Rectal smooth muscle tissue (tissue), 1 donor: ENCODE results near the gene HOXC4.
"Not testable (repeated sequence)": the region's sequence is repeated elsewhere in the genome, so short reads cannot be mapped to it uniquely, and the experiment has no call there.

ENCODE experiments used
- H3K27ac ChIP-seq: one replicate; pipeline ENCODE4 v1.7.0; 2013; ENCODE audit warnings: low read depth, low read length, inconsistent platforms
- H3K27me3 ChIP-seq: one replicate; pipeline ENCODE4 v1.7.0; 2013; ENCODE audit warnings: low read length; ENCODE audit not compliant: control insufficient read depth, insufficient read depth
- H3K36me3 ChIP-seq: one replicate; pipeline ENCODE4 v1.7.0; 2013; ENCODE audit warnings: low read length; ENCODE audit not compliant: control insufficient read depth, insufficient read depth
- H3K4me1 ChIP-seq: one replicate; pipeline ENCODE4 v1.7.0; 2013; ENCODE audit warnings: low read length; ENCODE audit not compliant: control insufficient read depth, insufficient read depth
- H3K4me3 ChIP-seq: one replicate; pipeline ENCODE4 v1.7.0; 2013; ENCODE audit warnings: low read length
- H3K9ac ChIP-seq: one replicate; pipeline ENCODE4 v1.7.0; 2013; ENCODE audit warnings: low read length

The HOXC4 gene

DNA sequence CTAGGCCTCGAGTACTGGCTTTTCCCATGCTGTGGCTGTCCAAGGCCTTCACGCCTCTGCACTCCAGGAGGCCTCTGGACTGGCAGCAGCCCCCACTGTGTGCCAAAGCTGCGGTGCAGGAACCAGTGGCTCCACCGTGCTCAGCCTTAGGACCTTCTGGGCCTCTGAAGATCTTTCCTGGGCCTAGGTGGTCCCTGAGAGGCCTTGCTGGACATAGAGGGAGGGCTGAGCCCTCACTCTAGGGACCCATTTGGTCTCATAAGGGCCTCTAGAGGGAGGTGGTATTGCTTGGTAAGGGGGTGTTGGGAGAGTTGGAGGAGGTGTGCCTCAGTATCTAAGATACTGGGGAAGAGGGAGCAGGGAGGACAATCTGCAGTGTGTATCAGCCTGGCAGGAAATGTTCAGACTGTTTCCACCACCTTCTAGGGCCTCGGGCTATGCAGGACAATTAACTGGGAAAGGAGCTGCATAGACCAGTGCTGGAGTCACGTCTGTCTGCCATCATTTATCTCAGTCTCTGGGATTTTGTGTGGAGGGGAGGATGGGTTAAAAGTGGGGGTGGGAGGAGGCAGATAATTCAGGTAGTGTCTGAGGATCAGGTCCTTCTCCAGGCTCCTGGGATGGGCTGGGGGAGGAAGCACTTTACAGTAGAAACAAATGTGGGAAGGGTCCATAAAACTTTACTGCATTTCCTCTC lies 17.9 kb upstream of the HOXC4 start:
- Histone ChIP-seq H3K27me3 (peaks cover 42% of the 10 kb centered on the region), H3K9ac (no peak overlapping the region), H3K4me1 (no peaks in the 10 kb centered on the region), H3K27ac (no peak overlapping the region), H3K4me3 (no peak overlapping the region), H3K36me3 (no peaks in the 10 kb centered on the region)

DNA sequence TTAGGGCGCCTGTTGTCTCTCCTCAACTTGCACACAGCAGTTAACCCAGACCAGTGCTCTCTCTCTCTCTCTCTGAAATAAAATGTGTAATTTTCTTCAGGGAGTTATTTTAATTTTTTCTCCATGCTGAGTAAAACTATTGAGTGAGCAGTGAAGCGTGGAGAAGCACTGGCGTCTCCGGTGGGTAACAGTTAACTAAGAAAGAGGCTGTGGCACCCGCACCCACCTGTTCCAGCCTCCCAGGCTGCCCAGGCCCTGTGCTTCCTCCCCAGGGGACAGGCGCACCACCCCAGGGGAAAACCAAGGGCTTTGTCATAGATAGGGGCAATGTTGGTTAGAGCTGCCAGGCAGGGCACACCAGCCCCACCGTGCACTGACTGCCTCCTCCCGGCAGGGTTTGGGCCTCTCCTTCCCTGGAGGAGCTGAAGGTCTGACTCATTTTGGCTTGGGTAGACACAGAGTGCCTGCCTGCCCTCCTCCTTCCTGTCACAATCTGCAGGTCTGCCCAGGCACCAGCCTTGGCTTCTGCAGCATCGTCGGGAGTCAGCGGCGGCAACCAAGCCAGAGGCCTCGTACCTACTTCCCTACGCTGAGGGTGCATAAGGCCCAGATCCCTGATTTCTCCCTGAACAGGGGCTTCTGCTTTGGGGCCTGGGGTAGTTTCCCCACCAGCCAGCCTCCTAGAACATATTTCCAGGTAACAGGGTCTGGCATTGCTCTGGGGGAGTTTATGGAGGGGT lies 16.8 kb upstream of the HOXC4 start:
- peaks cover 35% of the 10 kb centered on the region for H3K27me3 ChIP-seq
- no peak overlapping the region for H3K4me3 ChIP-seq
- no peak overlapping the region for H3K9ac ChIP-seq
- H3K27ac ChIP-seq: no peak overlapping the region
- no peaks in the 10 kb centered on the region for H3K36me3 ChIP-seq
- H3K4me1 ChIP-seq: no peaks in the 10 kb centered on the region

DNA sequence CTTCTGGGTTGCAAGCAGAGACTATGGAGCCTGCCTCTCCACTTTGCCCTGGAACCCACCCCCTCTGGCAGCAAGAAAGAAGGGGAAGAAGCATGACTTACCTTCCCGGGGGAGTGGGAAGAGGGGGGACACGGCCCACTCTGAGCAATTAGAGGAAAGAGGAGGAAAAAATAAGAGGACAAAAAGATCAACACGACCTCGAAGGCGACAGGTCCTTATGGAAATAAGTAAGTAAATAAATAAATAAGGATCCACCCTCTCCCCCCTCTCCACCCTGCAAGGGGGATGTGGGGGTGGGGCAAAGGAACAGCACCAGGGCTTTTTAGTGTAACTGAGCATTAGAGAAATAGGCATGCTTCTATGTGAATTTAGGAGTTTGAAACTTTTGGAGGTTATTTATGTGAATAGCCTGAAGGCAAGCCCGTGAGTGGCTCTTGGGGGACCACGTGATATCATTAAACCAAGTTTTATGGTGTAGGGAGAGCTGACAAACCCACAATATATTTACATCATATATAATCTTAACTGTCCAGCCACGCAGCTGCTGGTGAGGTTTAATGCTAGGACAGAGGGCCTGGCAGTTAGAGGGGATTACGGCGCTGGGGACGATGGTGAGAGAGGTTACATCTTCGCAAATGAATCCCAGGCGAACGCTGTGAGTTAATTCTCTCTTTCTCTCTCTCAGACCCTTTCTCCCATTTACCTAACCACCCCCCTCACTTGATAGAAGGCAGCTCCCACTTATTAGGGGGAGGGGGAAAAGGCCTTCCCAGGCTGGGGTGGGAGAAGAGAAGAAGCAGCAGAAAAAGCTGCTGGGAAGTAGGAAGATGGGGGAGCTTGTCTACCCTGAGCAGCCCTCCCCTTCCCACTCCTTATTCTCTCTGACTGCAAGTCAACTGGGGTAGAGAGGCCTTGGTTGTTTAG lies 16.0 kb upstream of the HOXC4 start:
- H3K27ac ChIP-seq: no peak overlapping the region
- peaks cover 26% of the 10 kb centered on the region for H3K27me3 ChIP-seq
- no peaks in the 10 kb centered on the region for H3K4me1 ChIP-seq

DNA sequence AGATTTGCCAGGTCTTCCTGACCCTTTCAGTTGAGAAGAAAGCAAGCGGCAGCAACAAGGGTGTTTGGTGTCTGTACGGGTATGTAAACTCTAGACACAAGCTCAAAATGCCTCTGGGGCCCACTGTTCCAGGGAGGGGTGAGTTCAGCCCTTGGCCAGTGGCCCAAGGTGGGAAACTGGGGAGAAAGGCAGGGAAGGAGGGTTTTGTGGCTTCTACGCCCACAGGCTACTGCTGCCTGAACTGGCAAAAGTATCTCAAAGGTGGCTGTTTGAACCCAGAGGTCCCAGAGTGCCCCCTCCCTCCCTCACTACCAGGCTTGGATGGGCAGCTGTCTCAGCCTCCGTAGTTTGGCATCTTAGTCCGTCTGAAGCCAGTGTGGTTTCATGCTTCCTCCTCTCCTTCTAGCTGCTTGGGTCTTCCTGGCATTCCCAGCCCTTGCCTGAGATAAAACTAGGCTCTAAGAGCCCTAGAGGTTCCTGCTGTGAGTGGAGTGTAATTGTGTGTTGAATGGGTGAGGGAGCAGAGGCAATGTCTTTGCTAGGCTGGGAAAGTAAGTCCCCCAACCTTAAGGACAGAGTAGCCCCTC lies 15.3 kb upstream of the HOXC4 start:
- no peak overlapping the region for H3K9ac ChIP-seq
- no peaks in the 10 kb centered on the region for H3K36me3 ChIP-seq
- H3K27ac ChIP-seq: no peak overlapping the region
- no peaks in the 10 kb centered on the region for H3K4me1 ChIP-seq
- no peak overlapping the region for H3K4me3 ChIP-seq
- peaks cover 22% of the 10 kb centered on the region for H3K27me3 ChIP-seq

More for the DNA sequence above, 16.0 kb upstream of the HOXC4 start:
- Histone ChIP-seq H3K36me3 (no peaks in the 10 kb centered on the region), H3K9ac (no peak overlapping the region), H3K4me3 (no peak overlapping the region)

DNA sequence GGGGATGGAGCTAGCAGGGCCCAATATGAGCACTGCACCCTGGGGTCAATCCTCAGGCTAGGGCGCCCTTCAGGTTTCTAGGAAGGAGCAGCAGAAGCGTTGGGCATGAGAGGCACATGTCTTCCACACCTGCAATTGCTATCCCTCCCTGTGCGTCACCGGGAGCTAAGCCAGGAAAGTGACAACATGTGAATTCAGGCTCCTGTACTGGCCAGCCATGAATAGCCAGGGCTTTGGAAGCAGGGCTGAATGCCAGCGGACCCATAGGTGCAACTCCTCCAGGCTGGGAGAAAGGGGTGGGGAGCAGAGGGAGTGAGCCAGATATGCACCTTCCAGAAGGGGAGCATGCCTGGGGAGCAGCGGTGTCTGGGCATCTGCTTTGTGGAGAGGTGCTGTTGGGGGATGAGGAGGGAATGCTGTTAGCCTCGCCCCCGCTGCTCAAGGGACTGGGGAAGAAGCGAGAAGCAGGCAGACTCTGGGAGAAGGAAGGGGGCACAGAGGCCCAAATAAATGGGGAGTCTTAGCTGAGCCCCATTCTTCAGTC lies 14.7 kb upstream of the HOXC4 start:
- Histone ChIP-seq H3K27me3 (peaks cover 21% of the 10 kb centered on the region), H3K9ac (no peak overlapping the region), H3K4me3 (no peak overlapping the region), H3K27ac (no peak overlapping the region), H3K4me1 (no peaks in the 10 kb centered on the region), H3K36me3 (no peaks in the 10 kb centered on the region)

DNA sequence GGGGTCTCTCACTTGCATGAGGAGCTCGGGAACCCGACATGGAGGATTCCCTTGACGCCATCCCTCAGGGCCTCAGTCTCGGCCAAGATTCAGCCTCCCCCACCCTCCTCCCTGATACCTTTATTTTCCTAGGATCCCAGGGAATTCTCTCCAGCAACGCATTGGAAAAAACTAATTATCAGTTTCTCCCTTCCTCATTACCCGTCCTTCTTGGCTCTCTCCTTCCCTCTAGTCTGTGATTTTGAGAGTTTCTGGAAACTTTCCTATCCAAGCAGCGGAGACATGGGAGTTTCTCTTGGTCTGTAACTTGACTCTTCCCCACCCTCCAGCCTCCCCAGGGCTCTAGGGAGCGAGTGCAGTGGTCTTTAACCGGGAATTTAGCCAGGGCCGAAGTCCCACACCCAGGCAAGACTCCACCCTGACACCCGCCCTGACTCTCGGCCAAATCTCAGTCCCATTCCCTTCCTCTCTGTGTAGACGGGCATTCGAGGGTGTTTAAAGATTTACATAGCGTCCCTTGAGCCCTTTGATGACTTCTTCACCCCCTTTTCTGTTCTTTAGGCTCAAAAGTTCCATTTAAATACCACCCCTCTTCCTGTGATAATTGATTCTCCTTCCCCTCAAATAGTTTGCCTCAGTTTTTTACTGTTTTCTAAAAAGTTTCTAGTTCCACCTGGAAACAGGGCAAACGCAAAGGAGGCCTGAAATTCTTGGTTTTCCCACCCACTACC lies 14.1 kb upstream of the HOXC4 start:
- Histone ChIP-seq H3K9ac (no peak overlapping the region), H3K36me3 (no peaks in the 10 kb centered on the region), H3K27ac (no peak overlapping the region), H3K4me3 (no peak overlapping the region), H3K4me1 (no peaks in the 10 kb centered on the region), H3K27me3 (peaks cover 21% of the 10 kb centered on the region)

DNA sequence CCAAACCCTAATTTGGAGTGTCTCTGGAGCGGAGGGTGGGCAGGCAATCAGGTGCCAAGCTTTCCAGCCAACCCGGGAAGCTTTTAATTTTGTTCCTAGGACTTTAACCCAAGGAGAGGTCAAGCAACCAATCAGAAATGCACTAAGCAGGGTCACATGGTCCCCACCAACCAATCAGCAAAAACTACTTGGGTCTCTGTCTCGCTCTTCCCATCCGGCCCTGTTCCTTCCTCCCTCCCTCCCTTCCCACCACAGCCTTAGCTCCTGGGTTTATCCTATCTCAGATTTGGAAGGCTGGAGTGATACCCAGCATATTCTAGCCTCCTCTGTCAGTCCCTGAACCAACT lies 13.5 kb upstream of the HOXC4 start:
- Histone ChIP-seq H3K4me1 (no peaks in the 10 kb centered on the region), H3K36me3 (no peaks in the 10 kb centered on the region), H3K27me3 (peaks cover 17% of the 10 kb centered on the region), H3K4me3 (no peak overlapping the region), H3K27ac (no peak overlapping the region), H3K9ac (no peak overlapping the region)

DNA sequence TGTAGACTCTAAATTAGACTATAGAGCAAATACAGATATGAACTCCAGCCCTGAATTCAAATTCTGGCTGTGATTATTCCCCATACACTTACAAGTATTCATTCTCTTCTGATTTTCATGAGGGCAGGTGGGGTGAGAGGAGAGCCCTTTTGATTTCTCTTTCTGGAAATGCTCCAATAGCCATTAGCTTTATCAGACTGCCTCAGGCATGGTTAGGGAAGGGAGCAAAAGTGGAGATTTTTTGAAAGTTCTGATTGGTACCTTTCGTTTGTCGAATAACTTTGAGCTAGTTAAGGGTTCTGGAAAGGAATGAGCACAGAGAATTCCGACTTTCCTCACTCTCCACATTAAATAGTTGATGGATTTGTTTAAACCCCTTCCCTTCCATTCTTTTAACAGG lies 13.0 kb upstream of the HOXC4 start:
- Histone ChIP-seq H3K4me1 (no peaks in the 10 kb centered on the region), H3K27ac (no peak overlapping the region), H3K9ac (no peak overlapping the region), H3K36me3 (no peaks in the 10 kb centered on the region), H3K4me3 (no peak overlapping the region), H3K27me3 (peaks cover 12% of the 10 kb centered on the region)

DNA sequence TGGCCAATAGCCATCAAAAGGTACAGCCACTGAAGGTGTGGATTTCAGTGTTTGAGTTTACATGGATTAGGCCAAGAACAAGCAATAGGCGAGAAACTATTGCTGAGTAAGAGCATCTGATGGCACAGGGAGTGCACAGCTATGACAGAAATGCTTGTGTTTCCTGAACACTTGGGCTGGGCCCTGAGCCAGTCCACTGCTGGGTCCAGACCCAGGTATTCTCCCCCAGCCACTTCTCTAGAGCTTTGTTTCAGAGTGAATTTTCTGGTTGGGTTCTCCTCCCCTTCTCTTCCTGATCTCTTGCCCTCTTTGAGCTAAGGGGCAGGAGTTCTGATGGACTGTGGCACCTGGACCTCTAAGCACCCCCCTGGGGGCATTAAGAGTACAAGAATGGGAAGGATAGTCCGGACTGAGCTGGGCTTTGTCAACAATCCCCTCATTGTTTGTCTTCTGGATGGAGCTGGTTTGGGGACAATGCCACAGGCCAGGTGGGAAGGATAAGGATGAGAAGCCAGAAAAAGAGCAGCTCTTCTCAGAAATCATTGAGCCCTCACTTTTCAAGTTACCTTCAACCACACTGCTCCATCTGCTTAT lies 12.4 kb upstream of the HOXC4 start:
- H3K4me3 ChIP-seq: no peak overlapping the region
- H3K27ac ChIP-seq: no peak overlapping the region
- H3K27me3 ChIP-seq: peaks cover 15% of the 10 kb centered on the region
- H3K36me3 ChIP-seq: no peaks in the 10 kb centered on the region
- no peak overlapping the region for H3K9ac ChIP-seq
- H3K4me1 ChIP-seq: no peaks in the 10 kb centered on the region

DNA sequence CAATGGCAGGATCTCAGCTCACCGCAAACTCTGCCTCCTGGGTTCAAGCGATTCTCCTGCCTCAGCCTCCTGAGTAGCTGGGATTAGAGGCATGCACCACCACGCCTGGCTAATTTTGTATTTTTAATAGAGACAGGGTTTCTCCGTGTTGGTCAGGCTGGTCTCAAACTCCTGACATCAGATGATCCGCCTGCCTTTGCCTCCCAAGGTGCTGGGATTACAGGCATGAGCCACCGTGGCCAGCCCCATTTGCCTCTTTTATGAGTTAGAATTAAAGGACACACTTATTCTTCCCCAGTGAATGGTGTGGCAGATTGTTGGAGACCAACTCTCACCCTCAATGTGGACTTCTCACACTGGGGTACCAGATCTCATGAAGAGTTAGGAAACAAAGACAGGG lies 11.6 kb upstream of the HOXC4 start:
- H3K4me3 ChIP-seq, H3K4me1 ChIP-seq, H3K36me3 ChIP-seq, H3K27ac ChIP-seq, H3K9ac ChIP-seq: not testable (repeated sequence)
- peaks cover 19% of the 10 kb centered on the region for H3K27me3 ChIP-seq

DNA sequence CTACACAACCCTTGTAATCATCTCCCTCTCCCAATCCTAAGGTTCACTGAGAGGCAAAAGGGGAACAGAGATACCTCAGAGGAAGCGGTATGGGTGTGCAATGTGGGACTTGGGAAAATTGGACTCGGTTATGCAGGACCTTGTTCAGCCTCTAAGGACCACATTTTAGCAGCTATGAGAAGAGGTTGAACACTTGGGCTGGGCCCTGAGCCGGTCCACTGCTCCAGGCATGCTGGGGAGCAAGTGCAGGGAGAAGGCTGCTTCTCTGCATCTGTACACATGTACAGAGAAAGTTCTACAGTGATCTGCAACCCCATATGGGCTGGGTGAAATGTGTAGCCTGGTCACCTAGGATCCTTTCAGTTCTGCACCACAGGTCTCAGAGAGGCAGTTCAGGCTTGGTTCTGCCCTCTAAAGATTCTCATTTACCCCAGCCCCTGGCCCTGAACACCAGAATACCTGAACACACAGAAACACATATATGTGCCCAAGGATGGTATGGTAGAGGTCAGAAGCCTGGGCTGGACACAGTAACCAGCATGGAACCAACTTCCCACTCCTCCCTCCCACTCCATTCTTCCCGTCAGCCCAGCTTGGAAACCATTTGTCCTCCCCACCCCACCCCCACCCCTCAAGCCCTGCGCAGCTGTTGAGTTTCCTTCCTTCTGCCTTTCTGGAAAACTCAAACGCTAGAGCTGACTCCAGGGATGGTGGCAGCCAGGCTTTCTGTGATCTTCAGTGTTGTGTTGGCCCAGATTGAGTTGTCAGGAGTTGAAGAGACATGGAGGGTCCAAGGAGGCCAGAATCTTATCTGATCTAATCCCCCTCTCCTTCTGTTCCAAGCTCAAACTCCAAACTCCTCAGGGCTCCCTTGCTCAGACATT lies 10.4 kb upstream of the HOXC4 start:
- peaks cover 20% of the 10 kb centered on the region for H3K27me3 ChIP-seq
- H3K4me3 ChIP-seq: no peak overlapping the region
- no peaks in the 10 kb centered on the region for H3K4me1 ChIP-seq
- H3K27ac ChIP-seq: no peak overlapping the region
- H3K9ac ChIP-seq: no peak overlapping the region
- H3K36me3 ChIP-seq: no peaks in the 10 kb centered on the region
